ENCODE data around the gene MRPL11. TPM values are rescaled to one million over a fixed set of nuclear protein-coding genes. Genes with fewer than 3 reads are reported as not detected.

Gene MRPL11
- total and polyA plus RNA-seq, 2 donors (not counting 1 experiment from before 2014, with no cell fraction given) = 25.5 to 26.7 TPM

- no peak for ATAC-seq (ENCODE audit: low read depth)
- H3K9me3 ChIP-seq (ENCODE audit: control extremely low read depth in 1 of 3, control insufficient read depth in 2 of 3, insufficient read depth in 1 of 3, low read length in 2 of 3) = peaks cover 0 to 13% (median 0%) of the 10 kb centered on the region in 3 donors
- no peak overlapping the region for H3K27ac Mint-ChIP-seq
- H3K79me2 ChIP-seq (ENCODE audit: control insufficient read depth, insufficient read depth, low read length) = no peaks in the 10 kb centered on the region
- ChIA-PET POLR2A (no interaction called here), CTCF (interaction anchor here (1.4 kb wide), 1 partner anchor 7 kb away, joined by 3 read pairs; no protein-coding TSS in a partner anchor)
- H3K4me3 Mint-ChIP-seq = no peak overlapping the region
- H2AFZ ChIP-seq (ENCODE audit: insufficient read depth, low read depth, low read length, poor library complexity, severe bottlenecking) = no peak overlapping the region
- H3K36me3 ChIP-seq (replicated peaks in 1 of 2; ENCODE audit: control extremely low read depth in 1 of 2, control insufficient read depth in 1 of 2, extremely low read depth in 1 of 2, insufficient read depth in 2 of 2, low read length in 1 of 2) = no peaks in the 10 kb centered on the region
- H3K4me1 ChIP-seq (ENCODE audit: control insufficient read depth in 2 of 2, insufficient read depth in 2 of 2, low read length in 2 of 2) = peaks cover 0 to 11% of the 10 kb centered on the region in 2 donors
- H3K9ac ChIP-seq (ENCODE audit: low read length) = no peak overlapping the region
- peaks cover 79% of the 10 kb centered on the region for H3K27me3 Mint-ChIP-seq
- peaks cover 2% of the 10 kb centered on the region for H3K4me1 Mint-ChIP-seq
- peaks cover 0 to 84% (median 51%) of the 10 kb centered on the region in 4 experiments for H3K27me3 ChIP-seq (replicated peaks in 1 of 4; ENCODE audit: control extremely low read depth in 1 of 4, control insufficient read depth in 3 of 4, insufficient read depth in 4 of 4, low read length in 3 of 4)
- no peak overlapping the region for H3K27ac ChIP-seq (ENCODE audit: low read length in 2 of 2)
- H3K9me3 Mint-ChIP-seq (ENCODE audit: insufficient read depth) = no peaks in the 10 kb centered on the region
- 60% methylated on average over 2 of the region's 12 CpGs for WGBS (ENCODE audit: insufficient coverage)
- no peak overlapping the region for H3K4me3 ChIP-seq (ENCODE audit: control extremely low read depth in 1 of 5, extremely low read depth in 1 of 5, insufficient read depth in 1 of 5, low read depth in 2 of 5, low read length in 4 of 5)
- no peak overlapping the region for H3K4me2 ChIP-seq (replicated peaks; ENCODE audit: low read depth, low read length, poor library complexity, severe bottlenecking)
- H4K20me1 ChIP-seq (ENCODE audit: control insufficient read depth, insufficient read depth, low read length, poor library complexity, severe bottlenecking) = no peaks in the 10 kb centered on the region
- intact Hi-C loops (cut with micrococcal nuclease) = no loop called here
- TF ChIP-seq EZH2 (IDR thresholded peaks at IDR 0.05; ENCODE audit: borderline replicate concordance, insufficient read depth, low read depth, low read length, poor library complexity, severe bottlenecking) = no peak
- TF ChIP-seq, protein P1, sequence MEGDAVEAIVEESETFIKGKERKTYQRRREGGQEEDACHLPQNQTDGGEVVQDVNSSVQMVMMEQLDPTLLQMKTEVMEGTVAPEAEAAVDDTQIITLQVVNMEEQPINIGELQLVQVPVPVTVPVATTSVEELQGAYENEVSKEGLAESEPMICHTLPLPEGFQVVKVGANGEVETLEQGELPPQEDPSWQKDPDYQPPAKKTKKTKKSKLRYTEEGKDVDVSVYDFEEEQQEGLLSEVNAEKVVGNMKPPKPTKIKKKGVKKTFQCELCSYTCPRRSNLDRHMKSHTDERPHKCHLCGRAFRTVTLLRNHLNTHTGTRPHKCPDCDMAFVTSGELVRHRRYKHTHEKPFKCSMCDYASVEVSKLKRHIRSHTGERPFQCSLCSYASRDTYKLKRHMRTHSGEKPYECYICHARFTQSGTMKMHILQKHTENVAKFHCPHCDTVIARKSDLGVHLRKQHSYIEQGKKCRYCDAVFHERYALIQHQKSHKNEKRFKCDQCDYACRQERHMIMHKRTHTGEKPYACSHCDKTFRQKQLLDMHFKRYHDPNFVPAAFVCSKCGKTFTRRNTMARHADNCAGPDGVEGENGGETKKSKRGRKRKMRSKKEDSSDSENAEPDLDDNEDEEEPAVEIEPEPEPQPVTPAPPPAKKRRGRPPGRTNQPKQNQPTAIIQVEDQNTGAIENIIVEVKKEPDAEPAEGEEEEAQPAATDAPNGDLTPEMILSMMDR (IDR thresholded peaks at IDR 0.05) = no peak
- no peak for DNase-seq
Observed at GRCh38 chr11:66414120-66414934, 24.3 kb downstream of the MRPL11 start.

DNA sequence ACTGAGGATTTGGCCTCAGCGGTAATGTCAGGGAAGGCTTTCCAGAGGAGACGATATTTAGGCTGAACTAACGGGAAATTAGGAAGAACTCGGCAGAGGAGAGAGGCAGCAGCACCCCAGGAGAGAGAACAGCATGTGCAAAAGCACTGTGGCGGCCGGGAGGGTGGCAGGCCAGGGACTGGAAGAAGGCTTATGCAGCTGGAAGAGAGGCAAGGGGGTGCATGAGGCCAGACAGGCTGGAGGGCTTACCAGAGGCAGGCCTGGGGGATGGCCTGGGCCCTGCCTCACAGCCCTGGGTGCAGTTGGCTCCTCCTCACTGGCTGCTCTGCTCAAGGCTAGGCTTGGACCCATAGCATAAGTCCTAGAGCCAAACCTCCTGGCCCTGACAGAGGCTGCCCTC, 25.5 kb downstream of the MRPL11 start:
- H3K27me3 ChIP-seq (replicated peaks in 1 of 4; ENCODE audit: control extremely low read depth in 1 of 4, control insufficient read depth in 3 of 4, insufficient read depth in 4 of 4, low read length in 3 of 4) = peaks cover 0 to 80% (median 41%) of the 10 kb centered on the region in 4 experiments
- no peak overlapping the region for H3K9ac ChIP-seq (ENCODE audit: low read length)
- Mint-ChIP-seq H3K27me3 (peaks cover 73% of the 10 kb centered on the region), H3K4me3 (no peak overlapping the region), H3K27ac (no peak overlapping the region), H3K9me3 (ENCODE audit: insufficient read depth) (no peaks in the 10 kb centered on the region), H3K4me1 (peaks cover 4% of the 10 kb centered on the region)
- H2AFZ ChIP-seq (ENCODE audit: insufficient read depth, low read depth, low read length, poor library complexity, severe bottlenecking) = no peak overlapping the region
- no peaks in the 10 kb centered on the region for H3K79me2 ChIP-seq (ENCODE audit: control insufficient read depth, insufficient read depth, low read length)
- intact Hi-C loops (cut with micrococcal nuclease) = no loop called here
- POLR2A ChIA-PET = no interaction called here
- H3K4me3 ChIP-seq (ENCODE audit: control extremely low read depth in 1 of 5, extremely low read depth in 1 of 5, insufficient read depth in 1 of 5, low read depth in 2 of 5, low read length in 4 of 5) = no peak overlapping the region
- no peaks in the 10 kb centered on the region for H4K20me1 ChIP-seq (ENCODE audit: control insufficient read depth, insufficient read depth, low read length, poor library complexity, severe bottlenecking)
- H3K9me3 ChIP-seq (ENCODE audit: control extremely low read depth in 1 of 3, control insufficient read depth in 2 of 3, insufficient read depth in 1 of 3, low read length in 2 of 3) = peaks cover 0 to 3% (median 0%) of the 10 kb centered on the region in 3 donors
- CTCF ChIA-PET = no interaction called here
- H3K27ac ChIP-seq (ENCODE audit: low read length in 2 of 2) = no peak overlapping the region
- WGBS (ENCODE audit: insufficient coverage) = 83% methylated on average over 6 of the region's 6 CpGs
- H3K36me3 ChIP-seq (replicated peaks in 1 of 2; ENCODE audit: control extremely low read depth in 1 of 2, control insufficient read depth in 1 of 2, extremely low read depth in 1 of 2, insufficient read depth in 2 of 2, low read length in 1 of 2) = no peaks in the 10 kb centered on the region
- DNase-seq (no peak), ATAC-seq (ENCODE audit: low read depth) (no peak)
- no peak overlapping the region for H3K4me2 ChIP-seq (replicated peaks; ENCODE audit: low read depth, low read length, poor library complexity, severe bottlenecking)
- peaks cover 6 to 9% of the 10 kb centered on the region in 2 donors for H3K4me1 ChIP-seq (ENCODE audit: control insufficient read depth in 2 of 2, insufficient read depth in 2 of 2, low read length in 2 of 2)
- TF ChIP-seq EZH2 (IDR thresholded peaks at IDR 0.05; ENCODE audit: borderline replicate concordance, insufficient read depth, low read depth, low read length, poor library complexity, severe bottlenecking) = no peak
- TF ChIP-seq, protein P1 (IDR thresholded peaks at IDR 0.05) = no peak
